ENCODE results near the gene ST6GALNAC4.

The ST6GALNAC4 gene

GRCh38 chr9:127858041-127858512, 58.8 kb downstream of the ST6GALNAC4 start:
- TF ChIP-seq CTCF (IDR thresholded peaks at IDR 0.05): no peak
- peaks cover 13 to 86% (median 48%) of the 10 kb centered on the region in 4 donors for H3K4me1 ChIP-seq
- H3K9me3 ChIP-seq: no peaks in the 10 kb centered on the region
- H3K4me3 ChIP-seq: no peak overlapping the region
- no peaks in the 10 kb centered on the region for H3K27me3 ChIP-seq
- peak overlapping the region; percentile 80 to 82 for H3K27ac ChIP-seq
- DNase-seq: no peak
- H3K36me3 ChIP-seq: no peaks in the 10 kb centered on the region
- intact Hi-C loops (cut with DNase I; ENCODE audit: low total_unique reads): no loop called here
